Progenitor cell of endocrine pancreas (in vitro differentiated cells): ENCODE measurements around the gene SLC1A5. TPM values are rescaled to one million over a fixed set of nuclear protein-coding genes. Genes with fewer than 3 reads are reported as not detected.
"Not testable (repeated sequence)": the region's sequence is repeated elsewhere in the genome, so short reads cannot be mapped to it uniquely, and the experiment has no call there.

Experiments used
- DNase-seq: peaks from one replicate; pipeline ENCODE4 v3.0.0; 2021; ENCODE audit warnings: low spot score; ENCODE audit not compliant: unreplicated experiment
- H3K27ac Mint-ChIP-seq: 2 replicates; pipeline ENCODE4 v1.8.0; 2021; ENCODE audit warnings: mild to moderate bottlenecking, moderate library complexity, mixed read lengths
- H3K27me3 Mint-ChIP-seq: 2 replicates; pipeline ENCODE4 v1.8.0; 2021; ENCODE audit warnings: mixed read lengths
- H3K36me3 Mint-ChIP-seq: 2 replicates; pipeline ENCODE4 v1.8.0; 2022; ENCODE audit warnings: mixed read lengths; ENCODE audit not compliant: insufficient read depth
- H3K4me1 Mint-ChIP-seq: 2 replicates; pipeline ENCODE4 v1.8.0; 2021; ENCODE audit warnings: low read depth, mixed read lengths
- H3K4me3 Mint-ChIP-seq: 2 replicates; pipeline ENCODE4 v1.8.0; 2021; ENCODE audit warnings: low read depth, mild to moderate bottlenecking, moderate library complexity, mixed read lengths
- H3K9me3 Mint-ChIP-seq: 2 replicates; pipeline ENCODE4 v1.8.0; 2021; ENCODE audit warnings: low read depth, mixed read lengths
- CTCF ChIP-seq: fragments of 200-600 bp; sonication (generic); IDR thresholded peaks from one replicate; pipeline ENCODE4 v1.5.0; 2021; ENCODE audit warnings: antibody characterized with exemption, mild to moderate bottlenecking; ENCODE audit not compliant: unreplicated experiment
- total RNA-seq: library from RNA; stranded (reverse); gene quantifications from 2 replicates; pipeline ENCODE4 v1.2.1, GENCODE V29; 2021

Gene SLC1A5
- total RNA-seq, 1 donor from 2014 or later = 24.2 TPM

GRCh38 chr19:46762245-46762890 is 26.0 kb downstream of the SLC1A5 start:
- Mint-ChIP-seq H3K4me3 (no peak overlapping the region), H3K36me3 (peaks cover 1% of the 10 kb centered on the region), H3K27me3 (no peaks in the 10 kb centered on the region), H3K27ac (no peak overlapping the region), H3K9me3 (no peaks in the 10 kb centered on the region), H3K4me1 (peaks cover 2% of the 10 kb centered on the region)
- DNase-seq = no peak
- TF ChIP-seq CTCF = no peak

GRCh38 chr19:46761418-46761831 is 27.0 kb downstream of the SLC1A5 start:
- H3K9me3 Mint-ChIP-seq = no peaks in the 10 kb centered on the region
- TF ChIP-seq CTCF = no peak
- DNase-seq = no peak
- no peak overlapping the region for H3K4me3 Mint-ChIP-seq
- H3K36me3 Mint-ChIP-seq = peaks cover 4% of the 10 kb centered on the region
- H3K27me3 Mint-ChIP-seq = no peaks in the 10 kb centered on the region
- H3K27ac Mint-ChIP-seq = no peak overlapping the region
- H3K4me1 Mint-ChIP-seq = no peaks in the 10 kb centered on the region

GRCh38 chr19:46760897-46761296 is 27.5 kb downstream of the SLC1A5 start:
- not testable (repeated sequence) for DNase-seq, H3K9me3 Mint-ChIP-seq, H3K27me3 Mint-ChIP-seq, H3K4me1 Mint-ChIP-seq, H3K4me3 Mint-ChIP-seq, H3K36me3 Mint-ChIP-seq, H3K27ac Mint-ChIP-seq

- DNase-seq = no peak
- no peak for TF ChIP-seq CTCF
- H3K36me3 Mint-ChIP-seq = peaks cover 5% of the 10 kb centered on the region
- H3K9me3 Mint-ChIP-seq = no peaks in the 10 kb centered on the region
- no peaks in the 10 kb centered on the region for H3K4me1 Mint-ChIP-seq
- H3K4me3 Mint-ChIP-seq = no peak overlapping the region
- H3K27me3 Mint-ChIP-seq = no peaks in the 10 kb centered on the region
- H3K27ac Mint-ChIP-seq = no peak overlapping the region
Measured at GRCh38 chr19:46760363-46760762, 28.0 kb downstream of the SLC1A5 start.

GRCh38 chr19:46759817-46760333 is 28.5 kb downstream of the SLC1A5 start:
- no peaks in the 10 kb centered on the region for H3K9me3 Mint-ChIP-seq
- H3K27me3 Mint-ChIP-seq = no peaks in the 10 kb centered on the region
- TF ChIP-seq CTCF = no peak
- no peaks in the 10 kb centered on the region for H3K4me1 Mint-ChIP-seq
- no peak overlapping the region for H3K27ac Mint-ChIP-seq
- H3K4me3 Mint-ChIP-seq = no peak overlapping the region
- H3K36me3 Mint-ChIP-seq = peaks cover 5% of the 10 kb centered on the region
- no peak for DNase-seq

GRCh38 chr19:46759206-46759605 is 29.2 kb downstream of the SLC1A5 start:
- Mint-ChIP-seq H3K27ac (no peak overlapping the region), H3K27me3 (no peaks in the 10 kb centered on the region), H3K4me3 (no peak overlapping the region), H3K36me3 (peaks cover 5% of the 10 kb centered on the region), H3K9me3 (no peaks in the 10 kb centered on the region), H3K4me1 (no peaks in the 10 kb centered on the region)
- DNase-seq = no peak
- TF ChIP-seq CTCF = no peak
